Measurements from ENCODE around the gene BMPR1B.

DNA sequence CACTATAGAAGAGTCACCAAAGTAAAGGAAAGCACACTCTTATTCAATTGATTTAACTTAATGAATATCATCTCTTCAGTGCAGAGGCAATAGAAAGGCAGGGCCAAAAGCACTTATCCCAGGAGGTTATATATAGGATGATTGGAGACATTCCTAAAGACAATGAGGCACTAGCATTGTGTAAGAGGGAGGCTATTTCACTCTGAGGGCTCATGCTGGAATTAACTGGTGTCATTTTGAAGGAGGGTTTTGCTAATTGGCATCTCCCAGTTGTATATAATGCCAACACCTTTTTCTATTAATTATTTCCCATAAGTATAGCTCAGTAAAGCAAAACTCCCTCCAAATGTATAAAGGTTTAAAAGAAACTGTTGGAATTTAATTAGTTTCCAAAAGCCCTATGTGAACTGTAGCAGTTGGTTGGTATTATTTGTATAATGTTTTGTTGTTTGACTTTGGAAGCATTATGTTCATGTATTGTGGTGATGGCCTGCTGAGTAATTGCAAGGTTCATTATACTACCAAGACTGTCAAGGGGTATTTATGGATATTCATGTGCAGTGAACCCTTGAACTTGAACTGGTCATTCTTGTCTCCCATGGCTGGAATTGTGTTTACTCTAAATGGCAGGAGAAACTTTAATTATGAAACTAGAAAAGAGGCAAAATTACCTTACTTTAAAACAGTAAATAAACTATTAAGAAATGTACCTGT is 270.3 kb downstream of the BMPR1B start:
- TF ChIP-seq, protein P1, sequence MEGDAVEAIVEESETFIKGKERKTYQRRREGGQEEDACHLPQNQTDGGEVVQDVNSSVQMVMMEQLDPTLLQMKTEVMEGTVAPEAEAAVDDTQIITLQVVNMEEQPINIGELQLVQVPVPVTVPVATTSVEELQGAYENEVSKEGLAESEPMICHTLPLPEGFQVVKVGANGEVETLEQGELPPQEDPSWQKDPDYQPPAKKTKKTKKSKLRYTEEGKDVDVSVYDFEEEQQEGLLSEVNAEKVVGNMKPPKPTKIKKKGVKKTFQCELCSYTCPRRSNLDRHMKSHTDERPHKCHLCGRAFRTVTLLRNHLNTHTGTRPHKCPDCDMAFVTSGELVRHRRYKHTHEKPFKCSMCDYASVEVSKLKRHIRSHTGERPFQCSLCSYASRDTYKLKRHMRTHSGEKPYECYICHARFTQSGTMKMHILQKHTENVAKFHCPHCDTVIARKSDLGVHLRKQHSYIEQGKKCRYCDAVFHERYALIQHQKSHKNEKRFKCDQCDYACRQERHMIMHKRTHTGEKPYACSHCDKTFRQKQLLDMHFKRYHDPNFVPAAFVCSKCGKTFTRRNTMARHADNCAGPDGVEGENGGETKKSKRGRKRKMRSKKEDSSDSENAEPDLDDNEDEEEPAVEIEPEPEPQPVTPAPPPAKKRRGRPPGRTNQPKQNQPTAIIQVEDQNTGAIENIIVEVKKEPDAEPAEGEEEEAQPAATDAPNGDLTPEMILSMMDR (IDR thresholded peaks at IDR 0.05; ENCODE audit: insufficient read depth, low read length) = no peak
- no peak for TF ChIP-seq GABPA (IDR thresholded peaks at IDR 0.05; ENCODE audit: low read depth)
- TF ChIP-seq POLR2AphosphoS5 (IDR thresholded peaks at IDR 0.05; ENCODE audit: low read depth) = no peak

Data from HL-60 (cell line).